GM13976 (cell line): ENCODE results near the gene RPL19.

Experiments used
- DNase-seq: peaks from one replicate; pipeline ENCODE4 v3.0.0; 2012; ENCODE audit warnings: low spot score
- in situ Hi-C: fragments of 300-500 bp; cut with MboI; formaldehyde crosslinking; loops from one replicate; pipeline ENCODE4 v1.12.0; 2022; ENCODE audit warnings: low sequenced_read_pairs, mixed read lengths, inconsistent platforms; ENCODE audit not compliant: unreplicated experiment
- TF ChIP-seq, protein P1 (sequence below): IDR thresholded peaks from 2 replicates; pipeline ENCODE4 v1.5.1; 2012; ENCODE audit warnings: borderline replicate concordance, mild to moderate bottlenecking; ENCODE audit not compliant: insufficient read depth; ENCODE audit errors: extremely low read depth, missing control alignments, control extremely low read depth

RPL19 gene

DNA sequence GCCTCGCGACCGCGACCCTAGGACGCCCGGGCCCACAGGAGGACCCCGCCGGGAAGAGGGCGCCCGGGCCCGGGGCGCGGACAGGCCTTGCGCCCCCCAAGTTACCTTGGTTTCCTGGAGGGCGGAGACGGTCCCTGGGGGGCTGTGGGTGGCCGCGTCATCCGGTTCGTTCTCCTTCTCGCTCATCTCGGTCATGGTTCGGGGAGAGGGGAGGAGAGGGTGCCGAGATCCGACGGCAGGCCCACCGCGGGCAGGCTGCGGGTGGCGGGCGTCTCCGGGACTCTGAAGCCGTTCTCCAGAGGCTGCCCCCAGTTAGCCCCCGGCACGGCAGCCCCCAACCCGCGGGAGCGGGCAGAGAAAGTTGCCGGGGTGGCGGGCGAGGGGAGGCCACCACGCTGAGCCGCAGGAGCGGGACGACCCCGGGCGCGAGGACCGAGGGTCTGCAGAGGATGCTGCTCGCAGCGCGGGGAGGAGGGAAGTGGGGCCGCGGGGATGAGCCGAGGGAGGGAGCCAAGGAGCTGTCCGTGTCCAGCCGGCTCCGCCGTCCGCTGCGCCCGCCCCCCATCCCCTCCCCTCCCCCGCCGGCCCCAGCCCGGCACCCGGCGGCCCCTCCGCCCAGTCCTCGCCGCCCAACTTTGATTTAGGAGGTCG lies 25.4 kb downstream of the RPL19 start, which contains the start of gene STAC2:
Gene STAC2 (minus strand): TSS at position 638 of the 651 bp plus-strand sequence. CDS start 443 bp downstream, at position 195.
- DNase-seq, result no peak
- TF ChIP-seq, protein P1, sequence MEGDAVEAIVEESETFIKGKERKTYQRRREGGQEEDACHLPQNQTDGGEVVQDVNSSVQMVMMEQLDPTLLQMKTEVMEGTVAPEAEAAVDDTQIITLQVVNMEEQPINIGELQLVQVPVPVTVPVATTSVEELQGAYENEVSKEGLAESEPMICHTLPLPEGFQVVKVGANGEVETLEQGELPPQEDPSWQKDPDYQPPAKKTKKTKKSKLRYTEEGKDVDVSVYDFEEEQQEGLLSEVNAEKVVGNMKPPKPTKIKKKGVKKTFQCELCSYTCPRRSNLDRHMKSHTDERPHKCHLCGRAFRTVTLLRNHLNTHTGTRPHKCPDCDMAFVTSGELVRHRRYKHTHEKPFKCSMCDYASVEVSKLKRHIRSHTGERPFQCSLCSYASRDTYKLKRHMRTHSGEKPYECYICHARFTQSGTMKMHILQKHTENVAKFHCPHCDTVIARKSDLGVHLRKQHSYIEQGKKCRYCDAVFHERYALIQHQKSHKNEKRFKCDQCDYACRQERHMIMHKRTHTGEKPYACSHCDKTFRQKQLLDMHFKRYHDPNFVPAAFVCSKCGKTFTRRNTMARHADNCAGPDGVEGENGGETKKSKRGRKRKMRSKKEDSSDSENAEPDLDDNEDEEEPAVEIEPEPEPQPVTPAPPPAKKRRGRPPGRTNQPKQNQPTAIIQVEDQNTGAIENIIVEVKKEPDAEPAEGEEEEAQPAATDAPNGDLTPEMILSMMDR, result no peak
- in situ Hi-C loops, result no loop called here

DNA sequence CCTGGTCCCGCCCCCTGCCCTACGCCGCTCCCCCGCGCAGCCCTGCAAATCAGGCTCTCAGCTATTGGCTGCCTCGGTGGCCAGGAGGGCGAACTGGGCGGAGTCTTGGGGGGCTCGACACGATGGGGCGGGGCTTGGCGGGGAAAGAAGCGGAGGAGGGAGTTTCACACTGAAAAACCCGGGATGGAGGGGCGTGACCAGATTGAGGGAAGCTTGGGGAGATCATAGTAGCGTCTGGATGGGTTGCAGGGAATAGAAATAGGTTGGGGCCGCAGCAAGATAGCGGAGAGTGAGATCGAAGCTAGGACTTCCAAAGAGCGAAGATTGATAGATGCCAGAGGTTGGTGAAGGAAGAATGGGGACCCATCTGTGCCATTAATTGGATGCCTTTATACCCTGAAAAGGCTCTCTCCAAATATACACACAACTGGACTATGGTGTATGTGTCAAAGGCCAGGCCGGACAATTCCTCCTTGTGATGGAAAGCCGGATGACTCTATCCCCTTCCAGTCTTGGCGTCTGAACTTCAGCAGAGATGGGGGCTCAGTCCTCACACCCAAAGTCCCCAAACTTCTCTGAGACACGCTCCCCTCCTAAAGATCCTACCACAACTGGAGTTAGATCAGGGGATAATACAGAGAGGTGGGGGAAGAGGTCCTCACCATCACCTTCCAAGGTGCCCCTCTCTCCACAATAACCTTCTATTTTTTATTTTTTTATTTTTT lies 26.0 kb downstream of the RPL19 start:
- no peak for DNase-seq
- TF ChIP-seq, protein P1, result no peak
- in situ Hi-C loops, result no loop called here

DNA sequence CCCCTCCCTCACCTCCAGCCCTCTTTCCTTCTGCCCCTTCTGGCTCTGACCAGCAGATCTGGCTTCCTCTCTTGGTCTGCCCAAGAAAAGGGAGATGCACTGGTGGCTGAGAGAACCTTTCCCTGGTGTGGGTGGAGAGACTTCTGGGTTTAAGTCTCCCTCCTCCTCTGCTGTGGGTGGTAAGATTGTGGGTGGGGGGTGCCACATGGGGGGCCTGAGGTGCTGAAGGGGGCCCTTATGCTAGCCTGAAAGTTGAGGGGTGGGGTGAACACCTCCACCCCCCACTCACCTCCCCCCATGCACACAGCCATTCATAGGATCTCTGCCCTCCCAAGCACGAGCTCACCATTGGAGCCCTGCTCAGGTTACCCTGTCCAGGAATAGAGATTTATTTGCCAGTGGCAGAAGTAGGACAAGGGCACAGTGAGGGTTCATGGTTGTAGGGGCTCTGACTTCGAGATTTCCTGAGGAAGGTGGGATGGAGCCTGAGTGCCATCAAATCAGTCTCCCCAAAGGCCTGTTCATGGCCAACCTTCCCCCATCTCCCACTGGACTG lies 27.4 kb downstream of the RPL19 start:
- DNase-seq, result no peak
- in situ Hi-C loops, result no loop called here
- TF ChIP-seq, protein P1, result no peak

DNA sequence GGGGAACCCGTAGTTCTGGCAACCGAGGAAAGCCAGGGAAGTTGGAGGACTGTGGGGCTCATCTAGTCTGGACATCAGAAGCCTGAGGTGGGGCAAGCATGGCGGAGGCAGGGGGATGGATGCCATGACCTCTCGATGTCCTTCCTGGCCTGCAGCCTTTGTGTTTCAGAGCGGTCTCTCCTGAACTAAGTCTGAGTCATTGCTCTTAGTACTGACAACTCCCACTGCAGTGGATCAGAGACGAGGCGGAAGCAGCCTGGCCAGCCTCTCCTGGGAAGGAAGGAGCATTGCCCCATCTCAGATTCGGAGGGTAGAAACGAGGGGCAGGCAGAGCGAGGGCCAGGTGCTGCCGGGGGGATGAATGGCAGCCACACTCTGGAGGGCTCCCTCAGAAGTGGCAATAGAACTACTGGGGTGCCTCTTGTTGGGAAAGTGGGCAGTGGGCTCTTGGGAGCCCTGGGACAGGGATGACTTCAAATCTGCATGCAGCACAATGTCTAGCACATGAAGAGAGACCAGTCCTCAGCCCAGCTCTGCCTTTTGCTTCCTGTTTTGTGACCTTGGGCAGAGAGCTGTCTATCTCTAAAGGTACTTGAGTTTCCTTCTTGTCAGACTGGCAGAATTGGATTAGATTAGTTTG lies 29.3 kb downstream of the RPL19 start:
- TF ChIP-seq, protein P1, result no peak
- in situ Hi-C loops, result no loop called here
- no peak for DNase-seq

DNA sequence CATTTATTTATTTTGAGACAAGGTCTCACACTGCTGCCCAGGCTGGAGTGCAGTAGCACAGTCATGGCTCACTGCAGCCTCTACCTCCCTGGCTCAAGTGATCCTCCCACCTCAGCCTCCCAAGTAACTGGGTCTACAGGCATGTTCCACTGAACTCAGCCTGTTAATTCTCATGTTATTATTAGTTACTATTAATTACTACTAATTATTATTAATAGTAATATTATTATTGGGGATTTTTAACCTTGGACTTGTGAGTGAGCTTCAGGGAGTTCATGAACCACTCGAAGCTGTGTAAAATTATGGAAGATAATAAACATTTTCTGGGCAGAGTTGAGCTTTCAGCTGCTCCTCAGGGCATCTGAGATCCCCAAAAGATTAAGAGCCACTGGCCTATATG lies 30.3 kb downstream of the RPL19 start:
- in situ Hi-C loops, result no loop called here
- TF ChIP-seq, protein P1, result no peak
- DNase-seq, result no peak

DNA sequence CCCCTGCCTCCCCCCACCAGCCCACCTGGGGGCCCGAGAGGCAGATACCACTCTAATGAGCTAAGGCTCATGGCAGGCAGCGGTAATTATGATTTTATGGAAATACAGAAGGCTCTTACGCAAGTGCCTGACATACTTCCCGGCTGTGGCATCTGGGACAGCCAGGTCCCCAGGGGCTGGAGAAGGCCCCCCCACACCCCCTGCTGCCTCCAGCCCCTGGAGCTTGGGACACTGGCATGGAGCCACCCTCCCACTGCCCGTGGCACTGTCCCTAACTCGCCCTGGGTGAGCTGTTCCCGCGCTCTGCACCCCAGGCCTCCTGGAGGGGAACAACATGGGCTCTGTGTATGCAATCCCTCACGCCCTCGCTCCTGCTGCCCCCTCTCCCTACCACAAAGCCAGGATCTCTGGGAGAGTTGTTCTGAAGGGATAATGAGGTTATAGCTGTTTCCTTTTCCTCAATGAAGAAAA lies 31.0 kb downstream of the RPL19 start:
- DNase-seq, result no peak
- in situ Hi-C loops, result no loop called here
- TF ChIP-seq, protein P1, result no peak
